Epithelial cell of esophagus (primary cell): ENCODE measurements around the gene SPG11.

Experiments used
- DNase-seq: peaks from one replicate; pipeline ENCODE4 v3.0.0; 2010; ENCODE audit warnings: low read depth
- H3K4me3 ChIP-seq: 2 replicates; pipeline ENCODE4 v1.5.1; 2011; ENCODE audit warnings: mild to moderate bottlenecking, low read length, control low read depth
- TF ChIP-seq, protein P1 (sequence below): IDR thresholded peaks from 2 replicates; pipeline ENCODE4 v1.5.1; 2011; ENCODE audit warnings: low read depth, mild to moderate bottlenecking, low read length, control low read depth, inconsistent platforms; ENCODE audit not compliant: insufficient read depth; ENCODE audit errors: missing control alignments

Gene SPG11

GRCh38 chr15:44659056-44659455, 4.4 kb downstream of the SPG11 start:
- TF ChIP-seq, protein P1, sequence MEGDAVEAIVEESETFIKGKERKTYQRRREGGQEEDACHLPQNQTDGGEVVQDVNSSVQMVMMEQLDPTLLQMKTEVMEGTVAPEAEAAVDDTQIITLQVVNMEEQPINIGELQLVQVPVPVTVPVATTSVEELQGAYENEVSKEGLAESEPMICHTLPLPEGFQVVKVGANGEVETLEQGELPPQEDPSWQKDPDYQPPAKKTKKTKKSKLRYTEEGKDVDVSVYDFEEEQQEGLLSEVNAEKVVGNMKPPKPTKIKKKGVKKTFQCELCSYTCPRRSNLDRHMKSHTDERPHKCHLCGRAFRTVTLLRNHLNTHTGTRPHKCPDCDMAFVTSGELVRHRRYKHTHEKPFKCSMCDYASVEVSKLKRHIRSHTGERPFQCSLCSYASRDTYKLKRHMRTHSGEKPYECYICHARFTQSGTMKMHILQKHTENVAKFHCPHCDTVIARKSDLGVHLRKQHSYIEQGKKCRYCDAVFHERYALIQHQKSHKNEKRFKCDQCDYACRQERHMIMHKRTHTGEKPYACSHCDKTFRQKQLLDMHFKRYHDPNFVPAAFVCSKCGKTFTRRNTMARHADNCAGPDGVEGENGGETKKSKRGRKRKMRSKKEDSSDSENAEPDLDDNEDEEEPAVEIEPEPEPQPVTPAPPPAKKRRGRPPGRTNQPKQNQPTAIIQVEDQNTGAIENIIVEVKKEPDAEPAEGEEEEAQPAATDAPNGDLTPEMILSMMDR = no peak
- no peak overlapping the region for H3K4me3 ChIP-seq
- DNase-seq = peak; percentile 68

DNA sequence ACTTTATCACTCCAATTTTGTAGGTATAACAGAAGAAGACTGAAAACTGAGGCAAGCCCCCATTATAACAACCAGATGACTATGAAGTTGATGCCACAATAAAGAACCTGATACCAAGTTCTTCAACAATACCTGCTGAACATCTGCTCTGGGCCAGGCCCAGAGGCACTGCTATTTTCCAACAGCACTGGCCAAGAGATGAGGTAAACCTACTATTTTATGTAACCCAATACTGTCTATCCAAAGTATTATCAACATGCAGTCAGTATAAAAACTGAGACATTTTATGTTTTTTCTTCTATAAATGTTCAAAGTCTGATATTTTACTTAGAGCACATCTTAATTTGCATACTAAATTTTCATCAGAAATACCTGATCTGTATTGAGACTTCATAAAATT, 6.1 kb downstream of the SPG11 start:
- no peak for DNase-seq
- TF ChIP-seq, protein P1 = no peak
- no peak overlapping the region for H3K4me3 ChIP-seq

DNA sequence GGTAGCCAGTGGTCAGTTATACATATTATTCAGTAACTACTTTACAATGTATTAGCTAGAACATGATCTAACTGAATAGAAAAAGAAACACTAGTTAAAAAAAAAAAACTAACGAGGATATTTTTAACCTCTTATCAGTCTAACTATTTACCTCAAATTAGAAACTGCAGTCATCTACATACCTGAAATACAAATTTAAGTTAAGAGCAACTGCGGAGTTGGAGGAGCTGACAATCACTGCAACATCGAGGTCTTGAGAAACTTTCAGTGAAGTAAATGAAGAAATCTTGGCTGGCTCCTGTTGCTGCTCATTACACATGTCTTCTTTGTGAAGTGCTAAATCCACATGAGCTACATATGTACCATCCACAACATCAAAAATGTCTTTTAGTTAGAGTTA, 6.5 kb downstream of the SPG11 start:
- no peak overlapping the region for H3K4me3 ChIP-seq
- TF ChIP-seq, protein P1 = no peak
- DNase-seq = no peak

- H3K4me3 ChIP-seq = no peak overlapping the region
- DNase-seq = no peak
- TF ChIP-seq, protein P1 = no peak
These were observed 7.2 kb downstream of the SPG11 start for GRCh38 chr15:44656298-44656697.

- no peak overlapping the region for H3K4me3 ChIP-seq
- DNase-seq = no peak
- TF ChIP-seq, protein P1 = no peak
These were observed 8.6 kb downstream of the SPG11 start for GRCh38 chr15:44654858-44655257.

GRCh38 chr15:44647637-44648036, 15.8 kb downstream of the SPG11 start:
- no peak overlapping the region for H3K4me3 ChIP-seq
- no peak for DNase-seq
- TF ChIP-seq, protein P1 = no peak

DNA sequence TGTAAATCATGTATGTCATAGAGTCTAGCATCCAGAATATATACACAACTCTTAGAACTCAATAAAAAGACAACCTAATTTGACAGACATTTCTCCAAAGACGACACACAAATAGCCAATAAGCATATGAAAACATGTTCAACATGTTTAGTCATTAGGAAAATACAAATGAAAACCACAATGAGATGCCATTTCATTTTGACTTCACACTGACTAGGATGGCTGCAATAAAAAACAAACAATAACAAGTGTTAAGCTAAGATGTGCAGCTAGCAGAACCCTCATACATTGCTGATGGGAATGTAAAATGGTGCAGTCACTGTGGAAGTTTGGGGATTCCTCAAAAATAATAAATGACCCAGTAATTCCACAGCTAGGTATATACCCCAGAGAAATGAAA, 16.4 kb downstream of the SPG11 start:
- no peak for DNase-seq

More for the DNA sequence above, 16.4 kb downstream of the SPG11 start:
- no peak overlapping the region for H3K4me3 ChIP-seq
- TF ChIP-seq, protein P1 = no peak
